ENCODE measurements around the gene DNAJC12.
A peak's percentile ranks its signal among the peaks of the same experiment; 100 is the strongest.
"Not testable (repeated sequence)": the region's sequence is repeated elsewhere in the genome, so short reads cannot be mapped to it uniquely, and the experiment has no call there.

Gene DNAJC12

GRCh38 chr10:67772894-67773511, 65.0 kb downstream of the DNAJC12 start:
- TF ChIP-seq ZNF274 (IDR thresholded peaks at IDR 0.05; ENCODE audit: low read depth, low read length): no peak
- H3K4me3 ChIP-seq (ENCODE audit: low read length): no peak overlapping the region

- H3K4me3 ChIP-seq (ENCODE audit: low read length): no peak overlapping the region
- TF ChIP-seq ZNF274 (IDR thresholded peaks at IDR 0.05; ENCODE audit: low read depth, low read length): no peak
Observed at GRCh38 chr10:67772151-67772550, 65.8 kb downstream of the DNAJC12 start.

GRCh38 chr10:67771200-67771599, 66.8 kb downstream of the DNAJC12 start:
- TF ChIP-seq ZNF274 (IDR thresholded peaks at IDR 0.05; ENCODE audit: low read depth, low read length): no peak
- H3K4me3 ChIP-seq (ENCODE audit: low read length): no peak overlapping the region; the same call in 1 of the 2 replicates

- H3K4me3 ChIP-seq (ENCODE audit: low read length): no peak overlapping the region
- no peak for TF ChIP-seq ZNF274 (IDR thresholded peaks at IDR 0.05; ENCODE audit: low read depth, low read length)
Observed at GRCh38 chr10:67770537-67770936, 67.5 kb downstream of the DNAJC12 start.

GRCh38 chr10:67767244-67767643, 70.7 kb downstream of the DNAJC12 start:
- no peak for TF ChIP-seq ZNF274 (IDR thresholded peaks at IDR 0.05; ENCODE audit: low read depth, low read length)
- no peak overlapping the region for H3K4me3 ChIP-seq (ENCODE audit: low read length)

- no peak for TF ChIP-seq ZNF274 (IDR thresholded peaks at IDR 0.05; ENCODE audit: low read depth, low read length)
- H3K4me3 ChIP-seq (ENCODE audit: low read length): peak overlapping the region; percentile 93
Observed at GRCh38 chr10:67764012-67764822, 73.8 kb downstream of the DNAJC12 start.

GRCh38 chr10:67763499-67764011, 74.4 kb downstream of the DNAJC12 start:
- TF ChIP-seq ZNF274 (IDR thresholded peaks at IDR 0.05; ENCODE audit: low read depth, low read length): no peak

GRCh38 chr10:67762567-67762966, 75.4 kb downstream of the DNAJC12 start:
- H3K4me3 ChIP-seq (ENCODE audit: low read length): not testable (repeated sequence)

More at GRCh38 chr10:67763499-67764011, 74.4 kb downstream of the DNAJC12 start:
- H3K4me3 ChIP-seq (ENCODE audit: low read length): peak overlapping the region; percentile 93; the same call in 1 of the 2 replicates

GRCh38 chr10:67760272-67760671, 77.7 kb downstream of the DNAJC12 start:
- no peak for TF ChIP-seq ZNF274 (IDR thresholded peaks at IDR 0.05; ENCODE audit: low read depth, low read length)

More at GRCh38 chr10:67760272-67760671, 77.7 kb downstream of the DNAJC12 start:
- no peak overlapping the region for H3K4me3 ChIP-seq (ENCODE audit: low read length)
